ENCODE data around the gene SLC9A9.

Gene SLC9A9

DNA sequence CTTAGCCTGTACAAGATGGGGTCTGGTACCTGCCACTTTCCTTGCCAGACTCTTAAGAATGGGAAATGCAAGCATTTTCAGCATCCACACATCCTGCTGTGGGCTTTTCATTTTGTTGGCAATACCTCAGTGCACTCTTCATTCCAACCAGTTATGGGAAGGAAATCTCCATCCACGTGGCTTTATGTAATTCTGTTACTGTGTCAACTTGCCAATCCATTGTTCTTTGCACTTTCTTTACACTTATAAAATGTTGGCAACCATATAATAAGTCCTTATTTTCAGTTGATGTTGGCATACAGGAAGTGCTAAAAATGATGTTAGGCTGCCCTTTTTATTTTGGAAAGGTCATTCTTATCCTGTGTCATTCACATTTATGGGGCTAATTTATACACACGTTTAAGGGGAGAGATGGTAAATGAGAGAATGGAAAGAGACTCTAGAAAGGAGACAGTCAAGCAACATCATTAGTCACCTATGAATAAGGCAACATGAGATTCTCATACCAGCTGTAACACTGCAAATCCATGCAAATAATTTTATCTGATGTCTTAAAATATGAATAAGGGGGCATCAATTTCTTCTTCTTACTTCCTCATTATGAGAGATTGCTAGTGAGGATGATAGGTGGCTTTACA is 490.0 kb downstream of the SLC9A9 start:
- TF ChIP-seq, protein P1, sequence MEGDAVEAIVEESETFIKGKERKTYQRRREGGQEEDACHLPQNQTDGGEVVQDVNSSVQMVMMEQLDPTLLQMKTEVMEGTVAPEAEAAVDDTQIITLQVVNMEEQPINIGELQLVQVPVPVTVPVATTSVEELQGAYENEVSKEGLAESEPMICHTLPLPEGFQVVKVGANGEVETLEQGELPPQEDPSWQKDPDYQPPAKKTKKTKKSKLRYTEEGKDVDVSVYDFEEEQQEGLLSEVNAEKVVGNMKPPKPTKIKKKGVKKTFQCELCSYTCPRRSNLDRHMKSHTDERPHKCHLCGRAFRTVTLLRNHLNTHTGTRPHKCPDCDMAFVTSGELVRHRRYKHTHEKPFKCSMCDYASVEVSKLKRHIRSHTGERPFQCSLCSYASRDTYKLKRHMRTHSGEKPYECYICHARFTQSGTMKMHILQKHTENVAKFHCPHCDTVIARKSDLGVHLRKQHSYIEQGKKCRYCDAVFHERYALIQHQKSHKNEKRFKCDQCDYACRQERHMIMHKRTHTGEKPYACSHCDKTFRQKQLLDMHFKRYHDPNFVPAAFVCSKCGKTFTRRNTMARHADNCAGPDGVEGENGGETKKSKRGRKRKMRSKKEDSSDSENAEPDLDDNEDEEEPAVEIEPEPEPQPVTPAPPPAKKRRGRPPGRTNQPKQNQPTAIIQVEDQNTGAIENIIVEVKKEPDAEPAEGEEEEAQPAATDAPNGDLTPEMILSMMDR (IDR thresholded peaks at IDR 0.05; ENCODE audit: low read depth, low read length, missing control alignments): no peak
- no peak for DNase-seq (ENCODE audit: low read depth)
- H3K4me3 ChIP-seq (ENCODE audit: low read depth, low read length): no peak overlapping the region

DNA sequence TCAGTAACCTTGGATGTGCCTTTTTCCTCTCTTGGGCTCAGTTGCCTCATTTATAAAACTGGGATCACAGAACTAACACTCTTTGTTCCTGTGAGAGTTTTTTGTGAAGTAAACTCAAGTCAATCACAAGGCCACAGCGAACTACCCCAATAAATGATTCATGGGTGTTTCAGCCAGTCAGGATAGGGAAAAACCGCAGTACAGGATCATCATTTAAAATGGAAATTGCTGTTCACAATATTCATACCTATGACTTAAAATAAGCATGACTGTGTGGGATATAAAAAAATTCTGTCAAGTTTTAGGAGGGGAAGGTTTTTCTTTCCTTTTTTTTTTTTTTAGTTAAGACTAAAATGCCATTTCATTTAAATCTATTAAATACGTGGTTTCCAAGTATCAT is 490.6 kb downstream of the SLC9A9 start:
- TF ChIP-seq, protein P1 (IDR thresholded peaks at IDR 0.05; ENCODE audit: low read depth, low read length, missing control alignments): no peak
- H3K4me3 ChIP-seq (ENCODE audit: low read depth, low read length): no peak overlapping the region
- DNase-seq (ENCODE audit: low read depth): no peak

DNA sequence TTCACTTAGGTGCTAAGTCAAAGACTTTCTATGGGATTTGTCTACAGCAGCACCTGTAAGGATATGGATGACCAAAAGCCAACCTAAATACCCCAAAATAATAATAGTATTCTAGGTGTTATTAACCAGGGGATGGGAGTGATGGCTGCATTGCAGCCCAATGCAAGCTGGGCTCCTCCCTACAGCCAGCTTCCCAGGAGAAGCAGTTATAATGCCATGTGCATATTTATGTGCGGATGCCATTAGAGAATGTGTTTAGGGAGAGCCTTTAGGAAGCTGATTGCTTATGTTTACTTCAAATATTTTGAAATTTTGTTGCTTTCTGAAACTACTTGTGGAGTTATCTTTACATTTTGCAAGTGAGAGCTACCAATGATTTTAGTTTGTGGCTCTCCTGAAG is 491.4 kb downstream of the SLC9A9 start:
- TF ChIP-seq, protein P1 (IDR thresholded peaks at IDR 0.05; ENCODE audit: low read depth, low read length, missing control alignments): no peak
- no peak overlapping the region for H3K4me3 ChIP-seq (ENCODE audit: low read depth, low read length)
- no peak for DNase-seq (ENCODE audit: low read depth)

DNA sequence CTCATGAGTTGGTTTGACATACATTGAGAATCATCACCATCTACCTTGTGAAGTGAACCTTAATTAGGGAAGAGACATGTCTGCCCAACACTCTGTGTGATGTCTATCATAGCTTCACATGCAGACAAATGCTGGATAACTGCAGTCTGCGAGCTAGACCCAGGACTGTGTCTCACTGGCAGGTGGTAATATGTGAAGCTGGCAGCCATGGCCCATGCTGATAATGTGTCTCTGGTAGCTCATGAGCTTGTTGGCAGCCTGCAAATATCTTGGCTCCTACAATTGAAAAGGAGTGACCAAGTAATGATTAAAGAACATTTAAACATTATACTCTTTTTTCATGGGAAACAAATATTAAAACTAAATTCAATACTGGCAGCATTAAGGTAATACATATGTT is 493.9 kb downstream of the SLC9A9 start:
- DNase-seq (ENCODE audit: low read depth): no peak
- H3K4me3 ChIP-seq (ENCODE audit: low read depth, low read length): no peak overlapping the region
- TF ChIP-seq, protein P1 (IDR thresholded peaks at IDR 0.05; ENCODE audit: low read depth, low read length, missing control alignments): no peak

DNA sequence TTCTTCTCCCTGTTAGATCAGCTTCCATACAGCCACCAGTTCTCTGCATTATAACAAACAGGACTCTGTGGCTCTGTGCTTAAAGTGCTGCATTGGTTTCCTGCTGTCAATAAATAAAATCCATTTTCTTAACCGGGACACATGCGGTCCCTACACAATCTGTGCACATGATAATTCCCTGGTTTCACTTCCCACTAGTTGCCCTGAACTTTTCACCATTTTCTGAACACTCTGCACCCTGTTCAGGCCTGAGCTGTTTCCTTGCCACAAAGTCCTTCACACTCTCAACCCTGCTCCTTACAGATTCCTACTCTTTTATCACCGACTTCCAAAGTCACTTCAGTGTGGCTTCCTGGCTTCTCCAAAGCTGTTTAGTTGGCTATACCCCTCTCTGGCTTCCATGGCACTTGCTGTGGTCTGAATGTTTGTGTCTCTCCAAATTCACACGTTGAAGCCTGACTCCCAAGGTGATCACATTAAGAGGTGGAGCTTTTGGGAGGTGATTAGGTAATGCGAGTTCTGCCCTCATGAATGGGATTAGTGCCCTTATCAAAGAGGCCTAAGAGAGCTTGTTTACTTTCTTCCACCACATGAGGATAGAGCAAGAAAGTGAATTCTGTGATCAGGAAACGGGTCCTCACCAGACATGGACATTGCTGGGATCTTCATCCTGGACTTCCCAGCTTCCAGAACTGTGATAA is 495.3 kb downstream of the SLC9A9 start:
- no peak for DNase-seq (ENCODE audit: low read depth)
- TF ChIP-seq, protein P1 (IDR thresholded peaks at IDR 0.05; ENCODE audit: low read depth, low read length, missing control alignments): no peak
- H3K4me3 ChIP-seq (ENCODE audit: low read depth, low read length): no peak overlapping the region

DNA sequence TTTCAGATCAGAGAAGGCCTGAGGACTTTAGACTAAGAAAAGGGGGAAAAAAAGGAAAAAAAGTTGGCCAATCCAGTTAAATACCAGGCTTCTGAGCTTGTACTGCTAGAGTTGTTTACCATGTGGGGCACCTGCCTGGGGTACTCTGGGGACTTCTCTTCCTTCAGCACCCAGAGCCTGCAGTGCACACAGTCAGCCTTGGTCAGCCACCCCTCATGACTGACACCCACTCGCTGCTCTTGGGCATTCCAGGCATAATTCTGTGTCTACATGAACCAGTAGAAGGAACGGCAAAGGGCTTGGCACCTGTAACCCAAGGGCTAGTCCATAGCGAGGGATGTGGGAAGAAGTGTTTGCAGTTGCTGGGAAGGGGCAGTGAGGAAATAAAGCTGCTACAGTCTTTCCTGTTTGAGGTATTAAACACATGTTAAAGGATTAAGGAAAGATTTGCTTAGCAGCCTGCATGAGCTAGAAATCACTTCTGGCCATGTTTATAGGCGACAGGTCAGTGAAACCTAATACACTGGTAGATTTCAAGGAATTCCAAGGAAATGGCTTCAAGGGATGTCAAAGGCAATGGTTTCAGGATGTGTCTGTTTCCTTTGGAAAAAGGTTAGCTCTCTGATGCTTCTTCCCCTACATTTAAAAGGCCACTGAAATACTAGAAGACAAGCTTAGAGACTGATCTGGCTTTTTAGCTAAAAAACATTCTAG is 496.2 kb downstream of the SLC9A9 start:
- TF ChIP-seq, protein P1 (IDR thresholded peaks at IDR 0.05; ENCODE audit: low read depth, low read length, missing control alignments): no peak
- no peak for DNase-seq (ENCODE audit: low read depth)

More for the DNA sequence above, 496.2 kb downstream of the SLC9A9 start:
- no peak overlapping the region for H3K4me3 ChIP-seq (ENCODE audit: low read depth, low read length)
